K562 (cell line): Measurements from ENCODE around the gene KMT2D. TPM values are rescaled to one million over a fixed set of nuclear protein-coding genes. Genes with fewer than 3 reads are reported as not detected.

ENCODE experiments used
- AFF4 ChIP-seq: sonication (generic); formaldehyde crosslinking; IDR thresholded peaks from 2 replicates; pipeline ENCODE4 v1.8.0; 2023; ENCODE audit warnings: mild to moderate bottlenecking, missing genetic modification reagents
- ATF4 ChIP-seq: fragments of 450-650 bp; formaldehyde crosslinking; IDR thresholded peaks from 2 replicates; pipeline ENCODE4 v1.4.0; 2022; ENCODE audit warnings: mild to moderate bottlenecking, moderate library complexity
- CC2D1A ChIP-seq: fragments of 450-650 bp; IDR thresholded peaks from 2 replicates; pipeline ENCODE4 v1.6.1; 2017; ENCODE audit warnings: mild to moderate bottlenecking
- MEF2A ChIP-seq: IDR thresholded peaks from 2 replicates; pipeline ENCODE4 v1.6.1; 2011; ENCODE audit warnings: low read depth, mild to moderate bottlenecking, low read length, moderate library complexity; ENCODE audit not compliant: control insufficient read depth
- NR3C1 ChIP-seq: sonication (generic); formaldehyde crosslinking; IDR thresholded peaks from 2 replicates; pipeline ENCODE4 v1.8.1; 2022; ENCODE audit warnings: missing genetic modification reagents
- PKNOX1 ChIP-seq: fragments of 450-650 bp; IDR thresholded peaks from 2 replicates; pipeline ENCODE4 v1.6.1; 2016
- POLR3G ChIP-seq: IDR thresholded peaks from 2 replicates; pipeline ENCODE4 v1.6.1; 2011; ENCODE audit not compliant: insufficient read length, insufficient replicate concordance; ENCODE audit errors: extremely low read depth
- PPARD ChIP-seq: fragments of 250-450 bp; sonication (Bioruptor Pico); IDR thresholded peaks from 2 replicates; pipeline ENCODE4 v1.8.0; 2022; ENCODE audit warnings: inconsistent platforms, mild to moderate bottlenecking, moderate library complexity
- ZNF282 ChIP-seq: sonication (generic); formaldehyde crosslinking; IDR thresholded peaks from 2 replicates; pipeline ENCODE4 v1.8.1; 2023; ENCODE audit warnings: missing genetic modification reagents
- ZNF318 ChIP-seq, 2 experiments: fragments of 450-650 bp; IDR thresholded peaks; 2 replicates each; pipeline ENCODE4 v1.6.1; 2016; ENCODE audit warnings: mild to moderate bottlenecking in 2 of 2, borderline replicate concordance in 1 of 2, low read depth in 1 of 2, moderate library complexity in 1 of 2
- ZNF696 ChIP-seq: fragments of 250-450 bp; sonication (Bioruptor Pico); conservative IDR thresholded peaks from 2 replicates; pipeline ENCODE4 v1.4.0; 2020; ENCODE audit warnings: mild to moderate bottlenecking, moderate library complexity
- ZSCAN32 ChIP-seq: fragments of 450-650 bp; formaldehyde crosslinking; IDR thresholded peaks from 2 replicates; pipeline ENCODE4 v1.4.0; 2020; ENCODE audit warnings: mild to moderate bottlenecking, moderate library complexity
- polyA plus RNA-seq, 8 experiments: library from polyadenylated mRNA; depleted of rRNA in 4 of 8; stranded (reverse) in 5 of 8; unstranded in 3 of 8; fragments of >200 nt; fragmentation: Nextera tagmentation in 2 of 8; fragmentation: Illumina TruSeq in 1 of 8; extraction: Ambion mirVana in 2 of 8; extraction: Trizol in 1 of 8; gene quantifications; 2 replicates each; pipeline versions ENCODE4 v1.2.1 to v1.2.3, GENCODE V29; 2011 to 2014; ENCODE audit warnings: inconsistent platforms in 1 of 8, missing spikeins in 1 of 8
- total RNA-seq, 7 experiments: library from RNA; depleted of rRNA in 6 of 7; stranded (reverse); fragments of >200 nt in 6 of 7; fragmentation: Illumina TruSeq in 2 of 7; extraction: Trizol in 2 of 7; gene quantifications; 2 replicates each; pipeline versions ENCODE4 v1.2.1 to v1.2.3, GENCODE V29; 2011 to 2021; ENCODE audit warnings: low replicate concordance in 1 of 7

KMT2D gene
- total and polyA plus RNA-seq, 9 of the 15 experiments (the other 6 are each of a cell fraction or from before 2014, with no cell fraction given), result 0.22 to 93.7 (median 13.7) TPM

- TF ChIP-seq ZNF696 (CRISPR knock-in tag) (no peak), ZNF282 (CRISPR knock-in tag) (no peak), PKNOX1 (peak; percentile 62), NR3C1 (CRISPR knock-in tag) (no peak), POLR3G (no peak), ZSCAN32 (CRISPR knock-in tag) (no peak), ATF4 (CRISPR knock-in tag) (no peak), CC2D1A (no peak), MEF2A (no peak), ZNF318 (IDR thresholded peaks at IDR 0.05; ENCODE audit: borderline replicate concordance in 1 of 2, low read depth in 1 of 2) (no peak), PPARD (no peak), AFF4 (CRISPR knock-in tag) (no peak)
These were observed 42.1 kb downstream of the KMT2D start, which contains the start of gene PRKAG1 (continued) for GRCh38 chr12:49018261-49019119.
